Body of pancreas (tissue), 4 donors: ENCODE measurements around the gene PPP1R3C.

Source experiments
- CTCF ChIP-seq, 7 experiments: fragments of 450-650 bp in 4 of 7; fragments of 200-600 bp in 3 of 7; sonication (generic) in 3 of 7; IDR thresholded peaks; one replicate each; pipeline ENCODE4 v1.5.1; 2016 to 2019; ENCODE audit warnings: antibody characterized with exemption in 7 of 7
- POLR2A ChIP-seq, 3 donors: fragments of 450-650 bp; IDR thresholded peaks; one replicate each; pipeline ENCODE4 v1.6.1; 2016; ENCODE audit warnings: antibody characterized with exemption in 3 of 3, mild to moderate bottlenecking in 2 of 3

- TF ChIP-seq CTCF (IDR thresholded peaks at IDR 0.05) (no peak), POLR2A (IDR thresholded peaks at IDR 0.05) (no peak)
Observed at GRCh38 chr10:91589015-91589657, 43.7 kb downstream of the PPP1R3C start.
